H7 (cell line): Measurements from ENCODE around the gene ZSWIM1. TPM values are rescaled to one million over a fixed set of nuclear protein-coding genes. Genes with fewer than 3 reads are reported as not detected.
A peak's percentile ranks its signal among the peaks of the same experiment; 100 is the strongest.
"Not testable (repeated sequence)": the region's sequence is repeated elsewhere in the genome, so short reads cannot be mapped to it uniquely, and the experiment has no call there.

Experiments used
- DNase-seq: peaks from one replicate; pipeline ENCODE4 v3.0.0; 2012
- H3K27me3 ChIP-seq: 2 replicates; pipeline ENCODE4 v1.6.0; 2011; ENCODE audit warnings: mild to moderate bottlenecking, low read length; ENCODE audit not compliant: control insufficient read depth, insufficient read depth
- H3K36me3 ChIP-seq: replicated peaks from 2 replicates; pipeline ENCODE4 v1.5.1; 2011; ENCODE audit warnings: low read length; ENCODE audit not compliant: control insufficient read depth, insufficient read depth
- H3K4me3 ChIP-seq: 2 replicates; pipeline ENCODE4 v1.5.1; 2011; ENCODE audit warnings: low read depth, mild to moderate bottlenecking, control low read depth, low read length, moderate library complexity; ENCODE audit not compliant: insufficient read depth
- total RNA-seq: library from RNA; depleted of rRNA; stranded (reverse); fragments of >200 nt; shearing (Covaris generic); gene quantifications from 2 replicates; pipeline ENCODE4 v1.2.3, GENCODE V29; 2014

The ZSWIM1 gene
- total RNA-seq, 1 experiment from 2014 or later: 17.8 TPM

- Histone ChIP-seq H3K36me3 (no peaks in the 10 kb centered on the region), H3K27me3 (no peaks in the 10 kb centered on the region), H3K4me3 (no peak overlapping the region)
- DNase-seq: no peak
Observed at GRCh38 chr20:45918182-45918737, 37.2 kb downstream of the ZSWIM1 start.

DNA sequence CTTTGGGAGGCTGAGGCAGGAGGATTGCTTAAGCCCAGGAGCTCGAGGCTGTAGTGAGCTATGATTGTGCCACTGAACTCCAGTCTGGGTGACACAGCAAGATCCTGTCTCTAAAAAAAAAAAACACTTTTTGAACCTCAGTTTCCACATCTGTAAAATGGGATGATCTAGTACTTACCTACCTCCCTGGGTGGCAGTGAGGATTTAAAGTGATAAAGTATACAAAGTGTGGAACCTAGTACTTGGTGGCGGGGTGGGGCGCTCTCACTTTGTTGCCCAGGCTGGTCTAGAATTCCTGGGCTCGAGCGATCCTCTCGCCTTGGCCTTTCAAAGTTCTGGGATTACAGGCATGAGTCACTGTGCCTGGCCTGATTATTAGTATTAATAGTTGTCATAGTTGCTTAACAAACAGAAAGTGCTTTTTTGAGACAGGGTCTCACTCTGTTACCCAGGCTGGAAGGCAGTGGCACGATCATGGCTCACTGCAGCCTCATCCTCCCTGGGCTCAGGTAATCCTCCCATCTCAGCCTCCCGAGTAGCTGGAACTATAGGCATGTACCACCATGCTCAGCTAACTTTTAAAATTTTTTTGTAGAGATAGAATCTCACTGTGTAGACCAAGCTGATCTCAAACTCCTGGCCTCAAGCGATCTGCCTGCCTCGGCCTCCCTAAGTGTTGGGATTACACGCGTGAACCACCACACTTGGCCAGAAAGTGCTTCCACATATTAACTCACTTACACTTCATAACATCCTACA is 37.9 kb downstream of the ZSWIM1 start:
- no peak for DNase-seq

DNA sequence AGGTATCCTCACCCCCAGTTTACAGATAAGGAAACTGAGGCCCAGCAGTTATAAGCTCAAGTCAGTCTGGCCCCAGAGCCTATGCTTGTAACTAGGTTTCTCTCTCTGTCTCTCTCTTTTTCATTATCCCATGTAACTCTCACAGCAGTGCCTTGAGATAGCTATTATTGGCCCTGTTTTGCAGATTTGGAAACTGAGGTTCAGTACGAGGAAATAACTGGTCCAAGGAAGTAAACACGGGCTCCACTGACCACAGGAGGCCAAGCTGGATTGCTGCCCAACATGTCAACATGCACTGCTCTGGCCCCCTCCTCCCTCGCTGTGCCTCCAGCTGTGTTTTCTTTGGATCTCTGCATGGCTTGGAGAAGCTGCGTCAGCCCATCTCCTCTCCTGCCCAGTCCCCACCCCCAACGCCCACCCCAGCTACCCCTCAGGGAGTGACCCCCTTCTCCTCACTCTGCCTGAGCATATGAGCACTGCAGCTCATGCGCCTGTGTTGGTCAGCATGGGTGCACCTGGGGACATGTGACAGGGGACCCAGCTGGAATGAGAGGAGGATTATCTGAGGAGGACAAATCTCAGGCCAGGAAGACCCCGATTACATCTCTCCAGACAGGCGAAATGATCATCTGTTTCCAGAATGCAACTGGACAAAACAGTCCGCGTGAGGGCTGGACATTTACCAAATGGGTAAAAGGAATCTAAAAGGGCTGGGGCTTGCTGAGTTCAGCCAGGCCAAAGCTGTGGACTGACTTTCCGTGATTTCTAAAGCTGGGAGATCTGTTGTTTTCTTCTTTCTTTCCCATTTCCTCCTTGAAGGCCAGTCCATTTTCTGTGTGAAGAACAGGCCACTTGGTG is 38.7 kb downstream of the ZSWIM1 start:
- DNase-seq: no peak

More for the DNA sequence above, 37.9 kb downstream of the ZSWIM1 start:
- Histone ChIP-seq H3K4me3 (no peak overlapping the region), H3K36me3 (no peaks in the 10 kb centered on the region), H3K27me3 (no peaks in the 10 kb centered on the region)

GRCh38 chr20:45920462-45921336 is 39.7 kb downstream of the ZSWIM1 start:
- no peaks in the 10 kb centered on the region for H3K27me3 ChIP-seq
- H3K4me3 ChIP-seq: no peak overlapping the region
- H3K36me3 ChIP-seq: no peaks in the 10 kb centered on the region
- DNase-seq: no peak

More for the DNA sequence above, 38.7 kb downstream of the ZSWIM1 start:
- no peak overlapping the region for H3K4me3 ChIP-seq
- no peaks in the 10 kb centered on the region for H3K36me3 ChIP-seq
- H3K27me3 ChIP-seq: no peaks in the 10 kb centered on the region

DNA sequence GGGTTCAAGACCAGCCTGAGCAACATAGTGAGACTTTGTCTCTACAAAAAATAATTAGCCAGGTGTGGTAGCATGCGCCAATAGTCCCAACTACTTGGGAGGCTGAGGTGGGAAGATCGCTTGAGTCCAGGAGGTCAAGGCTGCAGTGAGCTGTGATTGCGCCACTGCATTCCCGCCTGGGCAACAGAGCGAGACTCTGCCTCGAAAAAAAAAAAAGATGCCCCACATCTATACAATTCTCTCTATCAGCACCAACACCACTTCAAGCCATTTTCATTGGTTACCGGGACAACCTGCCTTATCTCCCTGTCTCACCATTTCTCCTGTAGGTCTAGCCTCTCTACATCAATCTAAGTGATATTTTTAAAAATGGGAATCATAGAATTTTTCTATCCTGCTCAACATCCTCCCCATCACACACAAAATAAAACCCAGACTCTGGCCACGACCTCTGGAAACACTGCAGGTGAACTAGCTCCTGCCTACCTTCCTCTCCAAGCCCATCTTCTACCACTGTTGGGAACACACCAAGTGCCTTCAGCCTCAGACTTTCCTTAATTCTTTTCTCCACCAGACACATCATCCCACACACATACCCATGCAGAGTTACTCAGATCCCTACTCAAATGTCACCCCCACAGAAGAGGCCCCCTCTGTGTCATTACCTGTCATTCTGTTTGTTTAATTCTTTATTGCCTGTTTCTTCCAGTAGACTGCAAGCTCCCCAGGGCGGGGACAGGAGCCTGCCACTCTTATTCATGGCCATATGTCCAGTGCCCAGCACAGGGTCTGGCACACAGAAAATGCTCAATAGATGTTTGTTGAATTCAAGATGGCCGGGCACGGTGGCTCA is 40.5 kb downstream of the ZSWIM1 start:
- Histone ChIP-seq H3K27me3 (no peaks in the 10 kb centered on the region), H3K36me3 (no peaks in the 10 kb centered on the region), H3K4me3 (no peak overlapping the region)
- DNase-seq: no peak

DNA sequence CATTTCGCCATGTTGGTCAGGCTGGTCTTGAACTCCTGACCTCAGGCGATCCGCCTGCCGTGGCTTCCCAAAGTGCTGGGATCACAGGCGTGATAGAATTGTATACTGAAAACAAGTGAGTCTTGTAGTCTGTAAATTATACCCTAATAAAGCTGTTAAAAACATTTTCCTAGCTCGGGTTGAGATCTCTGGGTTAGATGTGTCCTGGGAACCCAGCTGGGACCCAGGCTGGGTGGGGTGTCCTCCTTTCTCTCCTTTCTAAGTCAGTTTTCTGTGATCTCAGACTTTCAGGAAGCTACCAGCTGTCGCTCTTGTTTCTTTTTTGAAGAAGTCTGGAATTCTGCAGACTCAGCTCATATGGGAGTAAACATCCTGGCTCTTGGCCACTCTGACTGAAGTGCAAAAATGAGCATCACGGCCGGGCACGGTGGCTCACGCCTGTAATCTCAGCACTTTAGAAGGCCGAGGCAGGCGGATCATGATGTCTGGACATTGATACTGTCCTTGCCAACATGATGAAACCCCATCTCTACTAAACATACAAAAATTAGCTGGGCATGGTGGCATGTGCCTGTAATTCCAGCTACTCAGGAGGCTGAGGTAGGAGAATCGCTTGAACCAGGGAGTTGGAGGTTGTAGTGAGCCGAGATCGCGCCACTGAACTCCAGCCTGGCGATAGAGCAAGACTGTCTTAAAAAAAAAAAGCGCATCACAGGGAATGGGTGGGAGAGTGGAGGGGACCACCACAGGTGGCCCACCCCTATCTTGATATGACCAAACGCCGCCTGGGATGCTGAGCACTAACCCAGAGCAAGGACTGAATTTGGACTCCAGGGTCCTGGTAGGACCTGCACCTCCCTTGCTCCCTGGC is 43.6 kb downstream of the ZSWIM1 start:
- H3K4me3 ChIP-seq: no peak overlapping the region
- no peaks in the 10 kb centered on the region for H3K27me3 ChIP-seq
- no peak for DNase-seq
- no peaks in the 10 kb centered on the region for H3K36me3 ChIP-seq

GRCh38 chr20:45925821-45926506 is 44.9 kb downstream of the ZSWIM1 start:
- no peak for DNase-seq
- Histone ChIP-seq H3K36me3 (no peaks in the 10 kb centered on the region), H3K4me3 (no peak overlapping the region), H3K27me3 (no peaks in the 10 kb centered on the region)

DNA sequence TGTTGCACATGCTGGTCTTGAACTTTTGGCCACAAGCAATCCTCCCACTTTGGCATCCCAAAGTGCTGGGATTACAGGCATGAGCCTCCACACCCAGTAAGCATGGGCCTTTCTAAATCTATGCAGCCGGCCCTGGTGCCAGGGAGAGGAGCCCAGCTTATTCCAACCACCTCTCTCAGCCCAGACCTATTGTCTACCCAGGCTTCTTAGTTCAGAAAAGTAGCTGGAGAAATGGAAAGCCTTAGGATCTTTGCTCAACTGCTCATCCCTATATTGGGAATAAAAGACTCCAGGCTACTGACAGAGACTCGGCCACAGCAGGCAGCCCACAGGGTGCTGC is 45.7 kb downstream of the ZSWIM1 start:
- DNase-seq: no peak
- no peaks in the 10 kb centered on the region for H3K27me3 ChIP-seq
- no peaks in the 10 kb centered on the region for H3K36me3 ChIP-seq
- H3K4me3 ChIP-seq: no peak overlapping the region

DNA sequence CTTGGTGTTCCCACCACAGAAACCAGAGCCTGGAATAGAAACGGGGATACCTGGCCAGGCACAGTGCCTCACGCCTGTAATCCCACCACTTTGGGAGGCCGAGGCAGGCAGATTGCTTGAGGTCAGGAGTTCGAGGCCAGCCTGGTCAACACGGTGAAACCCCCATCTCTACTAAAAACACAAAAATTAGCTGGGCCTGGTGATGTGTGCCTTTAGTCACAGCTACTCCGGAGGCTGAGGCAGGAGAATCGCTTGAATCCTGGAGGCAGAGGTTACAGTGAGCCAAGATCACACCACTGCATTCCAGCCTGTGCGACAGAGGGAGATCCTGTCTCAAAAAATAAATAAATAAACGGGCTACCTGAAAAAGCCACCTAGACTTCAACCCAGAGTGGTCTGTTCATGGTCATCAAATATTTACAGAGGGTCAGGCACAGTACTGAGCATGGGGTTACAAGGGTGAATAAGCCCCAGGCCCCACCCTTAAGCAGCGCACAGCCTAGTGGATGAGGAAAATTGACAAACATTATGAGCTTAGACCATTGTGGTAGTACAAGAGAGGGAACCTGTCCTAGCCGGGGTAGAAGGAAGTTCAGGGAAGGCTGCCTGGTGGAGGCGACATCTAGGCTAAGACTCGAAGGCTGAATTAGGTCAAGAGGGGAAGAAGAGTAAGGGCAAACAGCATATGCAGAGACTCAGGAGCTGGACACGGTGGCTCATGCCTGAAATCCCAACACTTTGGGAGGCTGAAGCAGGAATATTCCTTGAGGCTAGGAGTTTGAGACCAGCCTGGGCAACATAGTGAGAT is 46.2 kb downstream of the ZSWIM1 start:
- Histone ChIP-seq H3K27me3 (no peaks in the 10 kb centered on the region), H3K36me3 (no peaks in the 10 kb centered on the region), H3K4me3 (no peak overlapping the region)
- no peak for DNase-seq

GRCh38 chr20:45931680-45932079 is 50.7 kb downstream of the ZSWIM1 start:
- not testable (repeated sequence) for H3K36me3 ChIP-seq, DNase-seq, H3K27me3 ChIP-seq, H3K4me3 ChIP-seq

- DNase-seq: peak; percentile 93
Observed at GRCh38 chr20:45933266-45934045, 52.4 kb downstream of the ZSWIM1 start.

More at GRCh38 chr20:45933266-45934045, 52.4 kb downstream of the ZSWIM1 start:
- H3K27me3 ChIP-seq: no peaks in the 10 kb centered on the region
- H3K4me3 ChIP-seq: peak overlapping the region; percentile 100
- H3K36me3 ChIP-seq: peaks cover 10% of the 10 kb centered on the region
